A549 (cell line): ENCODE measurements around the gene PPP2R3A.

ENCODE experiments used
- CBX8 ChIP-seq: fragments of 200-600 bp; sonication (generic); IDR thresholded peaks from 2 replicates; pipeline ENCODE4 v1.6.1; 2016
- CHD2 ChIP-seq: fragments of 150-350 bp; IDR thresholded peaks from 2 replicates; pipeline ENCODE4 v1.6.1; 2014; ENCODE audit warnings: low read length; ENCODE audit not compliant: partially characterized antibody
- CHD4 ChIP-seq: fragments of 200-600 bp; sonication (generic); IDR thresholded peaks from 2 replicates; pipeline ENCODE4 v1.6.1; 2016; ENCODE audit warnings: antibody characterized with exemption, mild to moderate bottlenecking, borderline replicate concordance
- HDAC2 ChIP-seq: fragments of 200-600 bp; sonication (generic); IDR thresholded peaks from 2 replicates; pipeline ENCODE4 v1.6.1; 2016
- JUNB ChIP-seq: fragments of >200 bp; sonication (Bioruptor Twin); formaldehyde crosslinking; IDR thresholded peaks from 2 replicates; pipeline ENCODE4 v1.6.1; 2016
- NR3C1 ChIP-seq: fragments of >200 bp; sonication (Bioruptor Twin); formaldehyde crosslinking; IDR thresholded peaks from 3 replicates; pipeline ENCODE4 v1.6.1; 2017
- PHF8 ChIP-seq: fragments of 200-600 bp; sonication (generic); IDR thresholded peaks from 2 replicates; pipeline ENCODE4 v1.6.1; 2016; ENCODE audit warnings: low read depth, mild to moderate bottlenecking, antibody characterized with exemption, moderate library complexity, borderline replicate concordance
- POLR2A ChIP-seq: IDR thresholded peaks from 2 replicates; pipeline ENCODE4 v1.6.1; 2012; ENCODE audit warnings: mild to moderate bottlenecking, low read length
- POLR2AphosphoS2 ChIP-seq: conservative IDR thresholded peaks from 2 replicates; pipeline ENCODE4 v1.6.1; 2012; ENCODE audit warnings: low read length, improper control_type of control experiment, inconsistent platforms
- RCOR1 ChIP-seq: fragments of 150-350 bp; IDR thresholded peaks from 2 replicates; pipeline ENCODE4 v1.6.1; 2014; ENCODE audit warnings: antibody characterized with exemption, low read length, low read depth
- TP53 ChIP-seq: fragments of 250-450 bp; sonication (Bioruptor Pico); IDR thresholded peaks from 2 replicates; pipeline ENCODE4 v1.5.0; 2021; ENCODE audit warnings: mild to moderate bottlenecking, moderate library complexity
- TF ChIP-seq, protein P1 (sequence below): fragments of >200 bp; sonication (Bioruptor Twin); formaldehyde crosslinking; IDR thresholded peaks from 3 replicates; pipeline ENCODE4 v1.5.1; 2016
- TF ChIP-seq, protein P2 (sequence below): fragments of 200-600 bp; sonication (generic); IDR thresholded peaks from 2 replicates; pipeline ENCODE4 v1.6.1; 2016; ENCODE audit warnings: antibody characterized with exemption, mild to moderate bottlenecking, moderate library complexity
- TF ChIP-seq, protein P3 (sequence below): IDR thresholded peaks from 2 replicates; pipeline ENCODE4 v1.6.1; 2012

DNA sequence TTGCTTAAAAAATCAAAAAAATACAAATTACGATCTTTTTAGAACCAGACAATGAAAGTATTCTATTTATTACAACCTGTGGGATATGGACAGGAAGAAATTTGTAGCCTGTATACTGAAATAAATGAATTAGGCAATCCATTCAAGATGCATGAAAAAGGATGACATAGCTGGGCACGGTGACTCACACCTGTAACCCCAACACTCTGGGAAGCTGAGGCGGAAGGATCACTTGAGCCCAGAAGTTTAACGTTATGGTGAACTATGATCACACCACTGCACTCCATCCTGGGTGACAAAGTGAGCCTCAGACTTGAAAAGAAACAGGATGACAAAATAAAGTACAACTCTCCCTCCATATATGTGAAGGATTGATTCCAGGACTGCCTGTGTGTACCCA is 156.5 kb downstream of the PPP2R3A start:
- TF ChIP-seq, protein P1, sequence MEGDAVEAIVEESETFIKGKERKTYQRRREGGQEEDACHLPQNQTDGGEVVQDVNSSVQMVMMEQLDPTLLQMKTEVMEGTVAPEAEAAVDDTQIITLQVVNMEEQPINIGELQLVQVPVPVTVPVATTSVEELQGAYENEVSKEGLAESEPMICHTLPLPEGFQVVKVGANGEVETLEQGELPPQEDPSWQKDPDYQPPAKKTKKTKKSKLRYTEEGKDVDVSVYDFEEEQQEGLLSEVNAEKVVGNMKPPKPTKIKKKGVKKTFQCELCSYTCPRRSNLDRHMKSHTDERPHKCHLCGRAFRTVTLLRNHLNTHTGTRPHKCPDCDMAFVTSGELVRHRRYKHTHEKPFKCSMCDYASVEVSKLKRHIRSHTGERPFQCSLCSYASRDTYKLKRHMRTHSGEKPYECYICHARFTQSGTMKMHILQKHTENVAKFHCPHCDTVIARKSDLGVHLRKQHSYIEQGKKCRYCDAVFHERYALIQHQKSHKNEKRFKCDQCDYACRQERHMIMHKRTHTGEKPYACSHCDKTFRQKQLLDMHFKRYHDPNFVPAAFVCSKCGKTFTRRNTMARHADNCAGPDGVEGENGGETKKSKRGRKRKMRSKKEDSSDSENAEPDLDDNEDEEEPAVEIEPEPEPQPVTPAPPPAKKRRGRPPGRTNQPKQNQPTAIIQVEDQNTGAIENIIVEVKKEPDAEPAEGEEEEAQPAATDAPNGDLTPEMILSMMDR, result no peak
- TF ChIP-seq HDAC2, result no peak
- no peak for TF ChIP-seq PHF8
- TF ChIP-seq RCOR1, result no peak
- TF ChIP-seq JUNB, result no peak
- TF ChIP-seq TP53 (CRISPR knock-in tag), result no peak
- TF ChIP-seq, protein P2, sequence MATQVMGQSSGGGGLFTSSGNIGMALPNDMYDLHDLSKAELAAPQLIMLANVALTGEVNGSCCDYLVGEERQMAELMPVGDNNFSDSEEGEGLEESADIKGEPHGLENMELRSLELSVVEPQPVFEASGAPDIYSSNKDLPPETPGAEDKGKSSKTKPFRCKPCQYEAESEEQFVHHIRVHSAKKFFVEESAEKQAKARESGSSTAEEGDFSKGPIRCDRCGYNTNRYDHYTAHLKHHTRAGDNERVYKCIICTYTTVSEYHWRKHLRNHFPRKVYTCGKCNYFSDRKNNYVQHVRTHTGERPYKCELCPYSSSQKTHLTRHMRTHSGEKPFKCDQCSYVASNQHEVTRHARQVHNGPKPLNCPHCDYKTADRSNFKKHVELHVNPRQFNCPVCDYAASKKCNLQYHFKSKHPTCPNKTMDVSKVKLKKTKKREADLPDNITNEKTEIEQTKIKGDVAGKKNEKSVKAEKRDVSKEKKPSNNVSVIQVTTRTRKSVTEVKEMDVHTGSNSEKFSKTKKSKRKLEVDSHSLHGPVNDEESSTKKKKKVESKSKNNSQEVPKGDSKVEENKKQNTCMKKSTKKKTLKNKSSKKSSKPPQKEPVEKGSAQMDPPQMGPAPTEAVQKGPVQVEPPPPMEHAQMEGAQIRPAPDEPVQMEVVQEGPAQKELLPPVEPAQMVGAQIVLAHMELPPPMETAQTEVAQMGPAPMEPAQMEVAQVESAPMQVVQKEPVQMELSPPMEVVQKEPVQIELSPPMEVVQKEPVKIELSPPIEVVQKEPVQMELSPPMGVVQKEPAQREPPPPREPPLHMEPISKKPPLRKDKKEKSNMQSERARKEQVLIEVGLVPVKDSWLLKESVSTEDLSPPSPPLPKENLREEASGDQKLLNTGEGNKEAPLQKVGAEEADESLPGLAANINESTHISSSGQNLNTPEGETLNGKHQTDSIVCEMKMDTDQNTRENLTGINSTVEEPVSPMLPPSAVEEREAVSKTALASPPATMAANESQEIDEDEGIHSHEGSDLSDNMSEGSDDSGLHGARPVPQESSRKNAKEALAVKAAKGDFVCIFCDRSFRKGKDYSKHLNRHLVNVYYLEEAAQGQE, result no peak
- no peak for TF ChIP-seq CHD2
- TF ChIP-seq NR3C1, result no peak
- no peak for TF ChIP-seq POLR2AphosphoS2
- no peak for TF ChIP-seq POLR2A
- no peak for TF ChIP-seq CHD4
- TF ChIP-seq, protein P3, sequence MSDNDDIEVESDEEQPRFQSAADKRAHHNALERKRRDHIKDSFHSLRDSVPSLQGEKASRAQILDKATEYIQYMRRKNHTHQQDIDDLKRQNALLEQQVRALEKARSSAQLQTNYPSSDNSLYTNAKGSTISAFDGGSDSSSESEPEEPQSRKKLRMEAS, result no peak
- no peak for TF ChIP-seq CBX8
